ENCODE data around the gene SPATA20.

- TF ChIP-seq CTCF (IDR thresholded peaks at IDR 0.05) = no peak
- no peak for TF ChIP-seq POLR2A (IDR thresholded peaks at IDR 0.05)
- TF ChIP-seq POLR2AphosphoS5 (IDR thresholded peaks at IDR 0.05) = no peak
Measured at GRCh38 chr17:50539762-50540559, 7.0 kb upstream of the SPATA20 start.
